Effector memory CD8-positive, alpha-beta T cell (primary cell): ENCODE data around the gene MSX1.
A peak's percentile ranks its signal among the peaks of the same experiment; 100 is the strongest.

Source experiments
- ATAC-seq: fragments of 150-1000 bp; cut with Tn5 transposase; replicated peaks from 2 replicates; pipeline ENCODE4 v1.10.0; 2021; ENCODE audit warnings: mild to moderate bottlenecking, moderate library complexity
- DNase-seq, 3 experiments: peaks; one replicate each; pipeline ENCODE4 v3.0.0; 2021
- H3K27ac Mint-ChIP-seq, 2 donors: one replicate each; pipeline ENCODE4 v1.8.0; 2022; ENCODE audit warnings: mild to moderate bottlenecking in 2 of 2, mixed read lengths in 2 of 2, moderate library complexity in 2 of 2
- H3K27me3 Mint-ChIP-seq, 2 donors: one replicate each; pipeline ENCODE4 v1.8.0; 2022; ENCODE audit warnings: mixed read lengths in 2 of 2
- H3K36me3 Mint-ChIP-seq: one replicate; pipeline ENCODE4 v1.8.0; 2022; ENCODE audit warnings: mild to moderate bottlenecking, moderate library complexity, mixed read lengths; ENCODE audit not compliant: insufficient read depth
- H3K4me1 Mint-ChIP-seq, 2 donors: one replicate each; pipeline ENCODE4 v1.8.0; 2022; ENCODE audit warnings: low read depth in 2 of 2, mixed read lengths in 2 of 2
- H3K4me3 Mint-ChIP-seq, 2 donors: one replicate each; pipeline ENCODE4 v1.8.0; 2022; ENCODE audit warnings: mild to moderate bottlenecking in 2 of 2, mixed read lengths in 2 of 2, moderate library complexity in 2 of 2
- H3K9me3 Mint-ChIP-seq, 2 donors: one replicate each; pipeline ENCODE4 v1.8.0; 2022; ENCODE audit warnings: mixed read lengths in 2 of 2

Gene MSX1

DNA sequence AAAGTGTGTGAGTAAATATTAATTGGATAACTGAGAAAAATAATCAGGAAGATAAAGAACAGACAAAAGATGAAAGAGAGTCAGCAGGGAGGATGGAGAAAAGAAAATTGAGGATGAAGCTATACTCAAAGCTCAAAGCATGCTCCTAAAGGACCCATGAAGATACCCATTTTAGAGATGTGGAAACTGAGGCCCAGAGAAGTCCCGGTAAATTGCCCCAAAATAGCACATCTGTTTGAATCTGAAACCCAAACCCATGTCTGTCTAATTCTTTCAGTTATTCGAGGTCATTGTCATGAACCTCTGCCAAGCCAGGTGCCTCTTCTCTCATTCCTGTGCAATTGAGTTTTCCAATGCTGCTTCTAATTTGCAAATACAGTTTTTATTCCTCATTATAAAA is 29.6 kb upstream of the MSX1 start:
- ATAC-seq = no peak

DNA sequence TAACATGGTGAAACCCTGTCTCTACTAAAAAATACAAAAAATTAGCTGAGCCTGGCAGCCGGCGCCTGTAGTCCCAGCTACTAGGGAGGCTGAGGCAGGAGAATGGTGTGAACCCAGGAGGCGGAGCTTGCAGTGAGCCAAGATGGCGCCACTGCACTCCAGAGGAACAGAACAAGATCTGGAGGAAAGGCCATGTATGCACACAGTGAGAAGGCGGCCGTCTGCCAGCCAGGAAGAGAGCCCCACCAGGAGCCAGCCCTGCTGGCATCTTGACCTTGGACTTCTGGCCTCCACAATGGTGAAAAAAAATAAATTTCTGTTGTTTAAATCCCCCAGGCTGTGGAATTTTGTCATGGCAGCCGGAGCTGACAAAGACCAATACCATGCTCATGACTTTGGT is 28.2 kb upstream of the MSX1 start:
- DNase-seq = no peak
- no peaks in the 10 kb centered on the region for H3K36me3 Mint-ChIP-seq
- H3K9me3 Mint-ChIP-seq = no peaks in the 10 kb centered on the region
- H3K4me3 Mint-ChIP-seq = no peak overlapping the region
- no peaks in the 10 kb centered on the region for H3K4me1 Mint-ChIP-seq
- no peak overlapping the region for H3K27ac Mint-ChIP-seq
- peaks cover 27% of the 10 kb centered on the region in 2 donors for H3K27me3 Mint-ChIP-seq
- no peak for ATAC-seq

More for the DNA sequence above, 29.6 kb upstream of the MSX1 start:
- H3K27me3 Mint-ChIP-seq = peaks cover 27 to 34% of the 10 kb centered on the region in 2 donors
- H3K4me3 Mint-ChIP-seq = no peak overlapping the region
- no peaks in the 10 kb centered on the region for H3K36me3 Mint-ChIP-seq
- H3K4me1 Mint-ChIP-seq = no peaks in the 10 kb centered on the region
- H3K9me3 Mint-ChIP-seq = peaks cover 0 to 3% of the 10 kb centered on the region in 2 donors
- H3K27ac Mint-ChIP-seq = no peak overlapping the region
- DNase-seq = no peak

DNA sequence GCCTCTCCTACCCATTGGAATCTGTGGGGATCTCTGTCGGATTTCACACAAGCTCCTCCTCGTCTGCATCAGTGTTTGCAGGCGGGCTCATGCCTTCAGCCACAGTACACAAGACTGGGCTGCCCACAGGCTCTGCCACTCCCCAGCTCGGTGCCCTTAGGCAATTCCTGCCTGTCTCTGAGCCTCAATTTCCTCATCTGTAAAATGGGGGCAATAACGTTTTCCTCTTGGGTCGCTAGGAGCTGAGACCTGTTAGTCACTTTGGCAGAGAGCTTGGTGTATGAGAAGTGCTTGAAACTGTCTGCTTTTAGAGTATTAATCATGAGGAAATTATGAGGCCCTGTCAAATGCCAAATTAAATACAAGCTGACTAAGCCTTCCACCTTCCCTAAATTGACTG is 27.6 kb upstream of the MSX1 start:
- H3K4me3 Mint-ChIP-seq = no peak overlapping the region
- H3K27ac Mint-ChIP-seq = no peak overlapping the region
- no peaks in the 10 kb centered on the region for H3K36me3 Mint-ChIP-seq
- no peaks in the 10 kb centered on the region for H3K9me3 Mint-ChIP-seq
- no peaks in the 10 kb centered on the region for H3K4me1 Mint-ChIP-seq
- no peak for ATAC-seq
- H3K27me3 Mint-ChIP-seq = peaks cover 27% of the 10 kb centered on the region in 2 donors
- DNase-seq = no peak

DNA sequence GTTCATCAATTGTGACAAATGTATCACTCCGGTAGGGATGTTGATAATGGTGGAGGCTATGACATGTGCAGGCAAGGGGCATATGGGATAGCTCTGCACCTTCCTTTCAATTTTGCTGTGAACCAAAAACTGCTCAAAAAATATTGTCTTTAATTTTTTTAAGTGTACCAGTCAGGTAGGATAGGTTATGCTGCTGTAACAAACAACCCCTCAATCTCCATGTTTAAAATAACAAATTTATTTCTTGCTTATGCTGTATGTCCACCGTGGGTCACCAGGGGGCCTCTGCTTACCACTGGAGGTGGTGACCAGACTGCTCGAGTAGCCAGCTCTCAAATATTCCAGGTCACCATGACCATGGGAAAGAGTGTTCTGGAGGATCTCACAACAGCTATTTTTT is 23.4 kb upstream of the MSX1 start:
- Mint-ChIP-seq H3K4me3 (no peak overlapping the region), H3K27ac (no peak overlapping the region), H3K4me1 (no peaks in the 10 kb centered on the region), H3K36me3 (no peaks in the 10 kb centered on the region), H3K9me3 (no peaks in the 10 kb centered on the region), H3K27me3 (peaks cover 13 to 36% of the 10 kb centered on the region in 2 donors)
- DNase-seq = no peak
- no peak for ATAC-seq

DNA sequence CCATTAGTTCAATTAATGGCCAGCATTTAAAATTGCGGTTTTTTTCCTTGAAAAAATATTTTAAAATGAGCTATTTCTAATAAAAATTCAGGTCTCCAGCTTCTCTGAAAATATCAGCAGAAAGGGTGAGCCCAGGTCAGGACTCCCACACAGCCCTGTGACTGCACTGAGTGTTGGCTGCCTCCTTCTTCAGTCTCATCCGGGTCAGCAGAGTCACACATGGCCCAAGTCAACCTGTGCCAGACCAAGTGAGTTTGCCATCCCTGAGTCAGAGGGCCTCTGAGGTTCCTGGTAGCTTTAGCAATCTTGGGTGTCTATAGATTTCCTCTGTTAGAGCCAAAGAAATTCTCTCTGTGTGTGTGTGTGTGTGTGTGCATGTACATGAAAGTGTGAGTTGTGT is 22.1 kb upstream of the MSX1 start:
- Mint-ChIP-seq H3K27me3 (peaks cover 11 to 48% of the 10 kb centered on the region in 2 donors), H3K4me1 (no peaks in the 10 kb centered on the region), H3K27ac (no peak overlapping the region), H3K36me3 (no peaks in the 10 kb centered on the region), H3K9me3 (no peaks in the 10 kb centered on the region), H3K4me3 (no peak overlapping the region)
- no peak for DNase-seq
- no peak for ATAC-seq

DNA sequence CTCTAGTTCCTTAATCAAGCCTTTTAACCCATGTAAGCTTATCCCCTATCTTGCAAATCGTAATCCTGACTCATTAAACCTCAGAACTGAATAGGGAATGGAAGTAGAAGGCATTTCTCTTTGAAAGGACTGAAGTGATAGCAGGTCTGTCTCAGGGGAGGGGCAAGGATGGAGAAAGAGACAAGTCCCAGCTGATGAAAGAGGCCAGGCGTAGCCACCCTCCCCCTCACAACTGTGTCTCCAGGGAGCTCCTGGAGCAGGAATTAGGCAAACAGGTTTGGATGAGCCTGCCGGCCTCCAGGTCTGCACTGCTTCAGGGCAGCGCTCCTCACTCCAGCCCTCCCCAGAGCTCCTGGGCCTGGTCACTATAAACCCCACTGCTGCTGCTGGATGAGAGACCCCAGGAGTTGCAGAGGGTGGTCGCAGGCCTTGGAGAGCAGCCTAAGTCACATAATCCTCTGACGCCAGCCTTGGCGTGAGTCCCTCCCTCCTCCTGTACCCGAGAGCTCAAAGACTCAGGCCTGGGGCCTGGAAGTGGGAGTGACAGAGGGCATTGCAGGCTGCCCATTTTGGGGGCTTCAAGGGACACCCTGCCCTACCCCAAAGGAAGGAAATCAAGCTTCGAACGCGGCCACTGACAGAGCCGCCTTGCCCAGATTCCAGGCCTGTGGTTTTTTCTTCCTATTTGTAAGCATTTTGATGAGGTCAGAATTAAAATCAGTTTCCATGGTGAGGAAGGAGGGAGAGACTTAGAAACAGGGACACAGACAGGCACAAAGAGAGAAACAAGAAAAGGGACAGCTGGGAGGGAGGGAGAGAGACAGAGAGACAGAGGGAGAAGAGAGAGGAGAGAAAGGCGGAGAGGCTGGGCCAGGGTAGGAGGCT is 21.2 kb upstream of the MSX1 start:
- peaks cover 11 to 58% of the 10 kb centered on the region in 2 donors for H3K27me3 Mint-ChIP-seq
- H3K27ac Mint-ChIP-seq = no peak overlapping the region
- H3K9me3 Mint-ChIP-seq = no peaks in the 10 kb centered on the region
- no peak for ATAC-seq
- no peak for DNase-seq
- no peak overlapping the region for H3K4me3 Mint-ChIP-seq
- H3K4me1 Mint-ChIP-seq = no peaks in the 10 kb centered on the region
- H3K36me3 Mint-ChIP-seq = no peaks in the 10 kb centered on the region

DNA sequence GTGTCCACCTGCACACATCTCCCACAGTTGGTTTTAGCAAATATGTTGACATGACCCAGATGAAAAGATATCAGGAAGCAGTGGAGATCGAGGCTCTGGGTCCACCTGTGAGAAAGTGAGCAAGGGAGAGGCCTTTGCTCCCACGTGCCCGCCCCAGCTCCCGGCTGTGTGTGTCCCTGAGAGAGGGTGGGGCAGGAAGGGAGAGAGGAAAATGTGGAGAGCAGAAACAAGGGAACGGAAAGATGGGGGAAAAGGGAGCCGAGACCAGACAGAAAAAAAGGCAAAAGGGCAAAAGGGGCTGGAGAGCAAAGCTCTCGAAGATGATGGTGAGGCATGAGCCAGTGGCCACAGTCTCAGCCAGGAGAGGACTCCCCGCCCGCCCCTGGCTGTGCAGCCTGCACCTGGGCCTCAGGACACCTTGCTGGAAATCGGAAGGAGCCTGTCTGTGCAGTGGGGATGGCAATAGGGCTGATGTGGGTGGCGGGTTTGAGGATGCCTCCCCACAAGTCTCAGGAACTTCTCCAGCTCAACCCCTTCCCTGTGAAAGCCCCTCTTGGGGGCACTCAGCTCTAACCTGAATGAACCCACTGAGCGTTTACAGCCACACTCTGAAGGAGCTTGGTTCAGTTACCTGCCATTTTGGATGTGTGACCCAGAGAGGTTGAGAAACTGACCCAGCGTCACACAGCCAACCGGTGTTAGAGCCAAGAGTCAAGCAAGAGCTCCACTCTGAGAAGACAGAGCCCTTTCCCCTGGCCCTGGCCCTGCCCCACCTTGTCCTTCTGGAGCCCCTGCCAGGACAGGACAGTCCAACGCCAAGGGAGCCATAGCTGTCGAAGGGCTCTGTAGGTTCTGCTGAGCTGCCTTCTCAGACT is 20.3 kb upstream of the MSX1 start:
- DNase-seq = no peak

DNA sequence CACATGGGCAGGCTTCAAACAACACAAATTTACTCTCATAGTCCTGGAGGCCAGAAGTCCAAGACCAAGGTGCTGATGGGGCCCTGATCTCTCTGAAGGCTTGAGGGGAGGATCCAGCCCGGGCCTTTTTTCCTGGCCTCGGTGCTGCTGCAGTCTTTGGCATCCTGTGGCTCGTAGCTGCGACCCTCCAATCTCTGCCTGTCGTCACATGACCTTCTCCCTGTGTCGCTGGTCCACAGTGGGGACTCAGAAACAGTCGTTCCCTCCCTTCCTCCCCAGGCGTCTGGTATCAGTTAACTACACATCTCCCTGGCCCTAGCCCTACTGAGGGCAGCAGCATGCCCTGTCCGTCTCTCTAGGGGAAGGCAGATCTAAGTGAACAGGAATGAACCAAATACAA is 19.1 kb upstream of the MSX1 start:
- H3K4me3 Mint-ChIP-seq = no peak overlapping the region
- DNase-seq (no peak), ATAC-seq (no peak)
- no peaks in the 10 kb centered on the region for H3K4me1 Mint-ChIP-seq
- no peaks in the 10 kb centered on the region for H3K9me3 Mint-ChIP-seq
- no peak overlapping the region for H3K27ac Mint-ChIP-seq
- H3K36me3 Mint-ChIP-seq = no peaks in the 10 kb centered on the region
- peaks cover 24 to 79% of the 10 kb centered on the region in 2 donors for H3K27me3 Mint-ChIP-seq

More for the DNA sequence above, 20.3 kb upstream of the MSX1 start:
- ATAC-seq = no peak
- Mint-ChIP-seq H3K27ac (no peak overlapping the region), H3K9me3 (no peaks in the 10 kb centered on the region), H3K4me3 (no peak overlapping the region), H3K36me3 (no peaks in the 10 kb centered on the region), H3K4me1 (no peaks in the 10 kb centered on the region), H3K27me3 (peaks cover 14 to 67% of the 10 kb centered on the region in 2 donors)

DNA sequence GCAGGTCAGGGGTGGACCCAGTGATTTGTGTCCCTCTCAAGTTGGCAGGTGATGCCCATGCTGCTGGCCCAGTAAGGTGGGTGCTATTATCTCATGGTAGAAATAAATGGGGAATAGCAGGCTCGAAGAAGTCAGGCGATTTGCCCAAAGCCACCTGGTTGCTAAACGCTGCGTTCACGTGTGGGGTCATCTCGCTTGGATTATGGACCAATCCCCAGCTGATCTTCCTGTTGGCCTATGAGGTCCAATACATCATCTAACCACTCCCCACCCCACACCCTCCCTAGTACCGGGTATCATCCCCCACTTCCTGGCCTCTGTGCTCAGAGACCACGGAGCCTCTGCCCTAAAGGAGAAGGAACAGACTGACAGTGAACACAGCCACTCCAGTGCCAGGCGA is 18.3 kb upstream of the MSX1 start:
- Mint-ChIP-seq H3K9me3 (no peaks in the 10 kb centered on the region), H3K4me1 (no peaks in the 10 kb centered on the region), H3K27ac (no peak overlapping the region), H3K4me3 (no peak overlapping the region), H3K36me3 (no peaks in the 10 kb centered on the region), H3K27me3 (peaks cover 27 to 86% of the 10 kb centered on the region in 2 donors)
- no peak for DNase-seq
- ATAC-seq = no peak

DNA sequence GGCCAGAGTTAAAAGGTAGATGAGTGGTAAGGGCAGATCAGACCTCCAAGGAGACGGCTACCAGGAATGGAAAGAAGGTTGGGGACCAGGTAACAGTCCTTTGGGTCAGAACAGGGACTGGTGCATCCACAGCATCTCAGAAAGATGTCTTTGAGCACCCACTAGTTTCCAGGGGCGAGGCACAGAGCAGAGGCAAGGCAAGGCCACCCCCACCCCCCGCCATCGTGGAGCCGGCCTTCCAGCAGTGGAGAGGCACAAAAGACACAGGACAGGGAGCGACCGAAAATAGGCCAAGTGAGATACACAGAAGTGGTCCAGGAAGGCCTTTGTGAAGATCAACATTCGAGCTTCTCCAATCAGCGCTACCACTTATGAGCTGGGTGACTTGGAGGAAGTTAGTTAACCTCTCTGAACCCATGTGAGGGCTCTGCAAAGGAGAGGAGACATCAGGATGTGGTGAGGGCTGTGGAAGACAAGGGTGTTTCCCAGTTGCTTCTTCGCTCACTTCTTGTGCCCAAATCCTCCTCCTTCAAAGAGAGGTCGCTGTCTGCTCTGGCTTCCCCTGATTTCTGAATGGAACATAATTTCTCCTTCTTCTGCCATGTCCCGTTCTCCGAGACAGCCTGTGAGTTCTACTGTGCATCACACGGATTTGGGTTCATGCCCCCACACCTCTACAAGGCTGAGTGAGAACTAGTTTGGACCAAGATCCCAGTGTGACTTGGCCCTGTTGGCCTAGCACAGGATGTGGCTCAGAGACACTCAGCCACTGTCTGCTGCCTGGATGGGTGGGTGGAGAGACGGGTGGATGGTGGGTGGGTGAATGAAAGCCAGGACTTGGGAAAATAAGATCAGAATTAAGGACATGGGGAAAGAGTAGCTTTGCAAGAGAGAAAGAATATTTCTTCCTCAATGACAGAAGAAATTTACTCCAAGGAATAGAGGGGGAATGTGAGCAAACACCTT is 16.7 kb upstream of the MSX1 start:
- Mint-ChIP-seq H3K4me1 (no peaks in the 10 kb centered on the region), H3K27ac (peak overlapping the region in 1 of 2 donors; percentile 35), H3K9me3 (no peaks in the 10 kb centered on the region), H3K27me3 (peaks cover 43 to 95% of the 10 kb centered on the region in 2 donors), H3K36me3 (no peaks in the 10 kb centered on the region), H3K4me3 (no peak overlapping the region)
- no peak for DNase-seq
- ATAC-seq = no peak

DNA sequence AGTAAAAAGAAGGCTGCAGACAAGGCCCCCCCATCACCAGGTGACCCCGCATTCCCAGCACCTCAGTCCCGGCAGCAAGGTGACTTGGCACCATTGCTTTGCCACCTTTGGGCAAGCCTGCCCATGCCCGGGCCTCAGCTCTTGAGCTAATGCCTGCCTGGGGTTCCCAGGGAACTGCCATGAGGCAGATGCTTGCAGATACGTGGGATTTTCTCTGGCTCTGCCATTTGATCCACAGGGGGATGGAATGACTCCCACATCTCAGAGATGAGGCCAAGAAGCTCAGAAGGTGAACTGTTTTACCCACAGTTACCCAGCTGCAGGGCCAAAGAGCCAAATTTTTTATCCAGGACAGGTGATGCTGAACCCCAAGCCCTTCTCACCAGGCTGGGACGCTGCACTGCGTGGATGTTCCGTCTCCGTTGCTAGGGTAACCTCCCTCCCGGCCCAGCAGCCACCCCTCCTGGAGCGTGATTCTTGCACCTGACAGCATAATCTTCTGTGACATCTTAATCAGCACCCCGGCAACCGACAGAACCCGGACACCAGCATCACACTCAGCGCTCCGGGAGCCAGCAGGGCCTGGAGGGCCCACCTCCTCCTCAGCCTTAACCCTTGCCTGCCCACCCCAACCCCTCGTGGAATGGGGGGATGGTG is 15.7 kb upstream of the MSX1 start:
- Mint-ChIP-seq H3K36me3 (no peaks in the 10 kb centered on the region), H3K4me3 (no peak overlapping the region), H3K27me3 (peaks cover 43 to 95% of the 10 kb centered on the region in 2 donors)

DNA sequence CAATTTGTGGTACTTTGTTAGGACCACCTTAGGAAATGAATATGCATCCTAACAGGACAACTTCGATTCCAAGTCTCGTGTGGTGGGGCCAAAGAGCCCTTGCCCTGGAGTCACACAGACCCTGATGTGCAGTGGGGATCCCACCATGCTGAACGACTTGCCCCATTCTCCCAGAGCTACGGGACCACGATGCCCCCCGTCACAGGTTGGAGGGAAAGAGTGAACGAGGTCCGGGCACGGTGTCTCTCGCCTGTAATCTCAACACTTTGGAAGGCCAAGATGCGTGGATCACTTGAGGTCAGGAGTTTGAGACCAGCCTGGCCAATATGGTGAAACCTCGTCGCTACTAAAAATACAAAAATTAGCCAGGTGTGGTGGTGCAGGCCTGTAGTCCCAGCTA is 14.4 kb upstream of the MSX1 start:
- H3K36me3 Mint-ChIP-seq = no peaks in the 10 kb centered on the region
- peaks cover 39 to 97% of the 10 kb centered on the region in 2 donors for H3K27me3 Mint-ChIP-seq
- H3K9me3 Mint-ChIP-seq = no peaks in the 10 kb centered on the region

More for the DNA sequence above, 15.7 kb upstream of the MSX1 start:
- H3K4me1 Mint-ChIP-seq = no peaks in the 10 kb centered on the region
- no peaks in the 10 kb centered on the region for H3K9me3 Mint-ChIP-seq
- no peak overlapping the region for H3K27ac Mint-ChIP-seq
- DNase-seq = no peak
- ATAC-seq = no peak

More for the DNA sequence above, 14.4 kb upstream of the MSX1 start:
- ATAC-seq = no peak
- no peaks in the 10 kb centered on the region for H3K4me1 Mint-ChIP-seq
- no peak overlapping the region for H3K4me3 Mint-ChIP-seq
- DNase-seq = no peak
- H3K27ac Mint-ChIP-seq = no peak overlapping the region
